A549 (cell line): ENCODE data around the gene CERS5. TPM values are rescaled to one million over a fixed set of nuclear protein-coding genes. Genes with fewer than 3 reads are reported as not detected.

Source experiments
- BHLHE40 ChIP-seq: IDR thresholded peaks from 2 replicates; pipeline ENCODE4 v1.6.1; 2012; ENCODE audit warnings: low read depth, low read length, inconsistent platforms
- CHD2 ChIP-seq: fragments of 150-350 bp; IDR thresholded peaks from 2 replicates; pipeline ENCODE4 v1.6.1; 2014; ENCODE audit warnings: low read length; ENCODE audit not compliant: partially characterized antibody
- E2F6 ChIP-seq: IDR thresholded peaks from 2 replicates; pipeline ENCODE4 v1.6.1; 2012; ENCODE audit warnings: low read depth, borderline replicate concordance
- EHMT2 ChIP-seq: fragments of 200-600 bp; sonication (generic); IDR thresholded peaks from 2 replicates; pipeline ENCODE4 v1.6.1; 2016; ENCODE audit warnings: antibody characterized with exemption, low read depth, mild to moderate bottlenecking, moderate library complexity
- ELK1 ChIP-seq: fragments of 150-350 bp; IDR thresholded peaks from 2 replicates; pipeline ENCODE4 v1.6.1; 2014; ENCODE audit warnings: low read depth, mild to moderate bottlenecking, low read length
- ESRRA ChIP-seq: fragments of 150-350 bp; IDR thresholded peaks from 2 replicates; pipeline ENCODE4 v1.6.1; 2014; ENCODE audit warnings: mild to moderate bottlenecking, low read length, borderline replicate concordance
- FOSB ChIP-seq: fragments of 250-450 bp; sonication (Bioruptor Pico); IDR thresholded peaks from 2 replicates; pipeline ENCODE4 v1.5.0; 2020; ENCODE audit warnings: mild to moderate bottlenecking, moderate library complexity
- FOXS1 ChIP-seq: fragments of 250-450 bp; sonication (Bioruptor Pico); IDR thresholded peaks from 2 replicates; pipeline ENCODE4 v1.5.0; 2020; ENCODE audit warnings: mild to moderate bottlenecking, moderate library complexity
- GATA3 ChIP-seq: IDR thresholded peaks from 2 replicates; pipeline ENCODE4 v1.6.1; 2012; ENCODE audit warnings: borderline replicate concordance
- HDAC2 ChIP-seq: fragments of 200-600 bp; sonication (generic); IDR thresholded peaks from 2 replicates; pipeline ENCODE4 v1.6.1; 2016
- HEYL ChIP-seq: fragments of 250-450 bp; sonication (Bioruptor Pico); IDR thresholded peaks from 2 replicates; pipeline ENCODE4 v1.8.0; 2021; ENCODE audit warnings: mild to moderate bottlenecking, moderate library complexity
- HOXA7 ChIP-seq: fragments of 250-450 bp; sonication (Bioruptor Pico); IDR thresholded peaks from 2 replicates; pipeline ENCODE4 v1.5.0; 2020; ENCODE audit warnings: mild to moderate bottlenecking, moderate library complexity
- HOXB5 ChIP-seq: fragments of 250-450 bp; sonication (Bioruptor Pico); IDR thresholded peaks from 2 replicates; pipeline ENCODE4 v1.5.0; 2020; ENCODE audit warnings: mild to moderate bottlenecking, moderate library complexity
- JUN ChIP-seq, 2 experiments: fragments of >200 bp; sonication (Bioruptor Twin); formaldehyde crosslinking; IDR thresholded peaks; 2 replicates in 1 of 2; 3 replicates in 1 of 2; pipeline ENCODE4 v1.6.1; 2016 to 2017
- KDM1A ChIP-seq: fragments of 200-600 bp; sonication (generic); IDR thresholded peaks from 2 replicates; pipeline ENCODE4 v1.6.1; 2016; ENCODE audit warnings: low read depth, mild to moderate bottlenecking
- MAFK ChIP-seq: fragments of 450-650 bp; IDR thresholded peaks from 2 replicates; pipeline ENCODE4 v1.6.1; 2014; ENCODE audit not compliant: partially characterized antibody
- MAX ChIP-seq: IDR thresholded peaks from 2 replicates; pipeline ENCODE4 v1.6.1; 2012
- NPAS2 ChIP-seq: fragments of 250-450 bp; sonication (Bioruptor Pico); IDR thresholded peaks from 2 replicates; pipeline ENCODE4 v1.8.0; 2022; ENCODE audit warnings: mild to moderate bottlenecking, moderate library complexity, borderline replicate concordance
- PHF8 ChIP-seq: fragments of 200-600 bp; sonication (generic); IDR thresholded peaks from 2 replicates; pipeline ENCODE4 v1.6.1; 2016; ENCODE audit warnings: low read depth, mild to moderate bottlenecking, antibody characterized with exemption, moderate library complexity, borderline replicate concordance
- POLR2AphosphoS2 ChIP-seq: conservative IDR thresholded peaks from 2 replicates; pipeline ENCODE4 v1.6.1; 2012; ENCODE audit warnings: low read length, improper control_type of control experiment, inconsistent platforms
- RCOR1 ChIP-seq: fragments of 150-350 bp; IDR thresholded peaks from 2 replicates; pipeline ENCODE4 v1.6.1; 2014; ENCODE audit warnings: antibody characterized with exemption, low read length, low read depth
- RFX5 ChIP-seq: fragments of 450-650 bp; IDR thresholded peaks from 2 replicates; pipeline ENCODE4 v1.7.1; 2014; ENCODE audit warnings: antibody characterized with exemption, mild to moderate bottlenecking, moderate library complexity
- SMC3 ChIP-seq: fragments of >200 bp; sonication (Bioruptor Twin); formaldehyde crosslinking; IDR thresholded peaks from 3 replicates; pipeline ENCODE4 v1.6.1; 2018; ENCODE audit warnings: inconsistent platforms
- SREBF2 ChIP-seq: fragments of 450-650 bp; IDR thresholded peaks from 2 replicates; pipeline ENCODE4 v1.6.1; 2014; ENCODE audit warnings: mild to moderate bottlenecking, moderate library complexity
- TFCP2L1 ChIP-seq: fragments of 250-450 bp; sonication (Bioruptor Pico); IDR thresholded peaks from 2 replicates; pipeline ENCODE4 v1.5.0; 2021; ENCODE audit warnings: mild to moderate bottlenecking
- TP53 ChIP-seq: fragments of 250-450 bp; sonication (Bioruptor Pico); IDR thresholded peaks from 2 replicates; pipeline ENCODE4 v1.5.0; 2021; ENCODE audit warnings: mild to moderate bottlenecking, moderate library complexity
- USF2 ChIP-seq: fragments of 450-650 bp; IDR thresholded peaks from 2 replicates; pipeline ENCODE4 v1.6.1; 2014; ENCODE audit warnings: antibody characterized with exemption
- ZC3H11A ChIP-seq: fragments of 450-650 bp; IDR thresholded peaks from 2 replicates; pipeline ENCODE4 v1.6.1; 2014; ENCODE audit warnings: antibody characterized with exemption, mild to moderate bottlenecking
- ZFP36 ChIP-seq: fragments of 450-650 bp; IDR thresholded peaks from 2 replicates; pipeline ENCODE4 v1.6.1; 2014; ENCODE audit warnings: borderline replicate concordance; ENCODE audit not compliant: partially characterized antibody
- ZNF302 ChIP-seq: fragments of 250-450 bp; sonication (Bioruptor Pico); IDR thresholded peaks from 2 replicates; pipeline ENCODE4 v1.9.0; 2021; ENCODE audit warnings: inconsistent platforms, mild to moderate bottlenecking, moderate library complexity
- polyA plus RNA-seq, 4 experiments: library from polyadenylated mRNA; depleted of rRNA in 3 of 4; stranded (reverse); fragments of >200 nt; fragmentation: RNase III in 1 of 4; extraction: RNeasy Plus Mini Kit Qiagen cat#74134 plus additional on column Dnase treatment in 1 of 4; gene quantifications; 2 replicates in 3 of 4; 3 replicates in 1 of 4; pipeline ENCODE4 v1.2.3, GENCODE V29; 2011 to 2017
- TF ChIP-seq, protein P1 (sequence below): fragments of 200-600 bp; sonication (generic); IDR thresholded peaks from 2 replicates; pipeline ENCODE4 v1.6.1; 2016; ENCODE audit warnings: antibody characterized with exemption, mild to moderate bottlenecking, moderate library complexity
- TF ChIP-seq, protein P2 (sequence below): fragments of >200 bp; sonication (Bioruptor Twin); formaldehyde crosslinking; IDR thresholded peaks from 3 replicates; pipeline ENCODE4 v1.6.1; 2016
- TF ChIP-seq, protein P3 (sequence below): fragments of >200 bp; sonication (Bioruptor Twin); formaldehyde crosslinking; IDR thresholded peaks from 3 replicates; pipeline ENCODE4 v1.5.1; 2016

Gene CERS5
- polyA plus RNA-seq, 2 of the 4 experiments (the other 2 are of a cell fraction) = 16.7 to 56.3 TPM

GRCh38 chr12:50111693-50112455 is 55.3 kb downstream of the CERS5 start, which contains the start of gene COX14 (continued):
- TF ChIP-seq USF2 = peak; percentile 93
- no peak for TF ChIP-seq HEYL
- TF ChIP-seq ESRRA = no peak
- TF ChIP-seq ZC3H11A = no peak
- TF ChIP-seq, protein P1, sequence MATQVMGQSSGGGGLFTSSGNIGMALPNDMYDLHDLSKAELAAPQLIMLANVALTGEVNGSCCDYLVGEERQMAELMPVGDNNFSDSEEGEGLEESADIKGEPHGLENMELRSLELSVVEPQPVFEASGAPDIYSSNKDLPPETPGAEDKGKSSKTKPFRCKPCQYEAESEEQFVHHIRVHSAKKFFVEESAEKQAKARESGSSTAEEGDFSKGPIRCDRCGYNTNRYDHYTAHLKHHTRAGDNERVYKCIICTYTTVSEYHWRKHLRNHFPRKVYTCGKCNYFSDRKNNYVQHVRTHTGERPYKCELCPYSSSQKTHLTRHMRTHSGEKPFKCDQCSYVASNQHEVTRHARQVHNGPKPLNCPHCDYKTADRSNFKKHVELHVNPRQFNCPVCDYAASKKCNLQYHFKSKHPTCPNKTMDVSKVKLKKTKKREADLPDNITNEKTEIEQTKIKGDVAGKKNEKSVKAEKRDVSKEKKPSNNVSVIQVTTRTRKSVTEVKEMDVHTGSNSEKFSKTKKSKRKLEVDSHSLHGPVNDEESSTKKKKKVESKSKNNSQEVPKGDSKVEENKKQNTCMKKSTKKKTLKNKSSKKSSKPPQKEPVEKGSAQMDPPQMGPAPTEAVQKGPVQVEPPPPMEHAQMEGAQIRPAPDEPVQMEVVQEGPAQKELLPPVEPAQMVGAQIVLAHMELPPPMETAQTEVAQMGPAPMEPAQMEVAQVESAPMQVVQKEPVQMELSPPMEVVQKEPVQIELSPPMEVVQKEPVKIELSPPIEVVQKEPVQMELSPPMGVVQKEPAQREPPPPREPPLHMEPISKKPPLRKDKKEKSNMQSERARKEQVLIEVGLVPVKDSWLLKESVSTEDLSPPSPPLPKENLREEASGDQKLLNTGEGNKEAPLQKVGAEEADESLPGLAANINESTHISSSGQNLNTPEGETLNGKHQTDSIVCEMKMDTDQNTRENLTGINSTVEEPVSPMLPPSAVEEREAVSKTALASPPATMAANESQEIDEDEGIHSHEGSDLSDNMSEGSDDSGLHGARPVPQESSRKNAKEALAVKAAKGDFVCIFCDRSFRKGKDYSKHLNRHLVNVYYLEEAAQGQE = no peak
- no peak for TF ChIP-seq KDM1A
- TF ChIP-seq ELK1 = no peak
- no peak for TF ChIP-seq GATA3
- TF ChIP-seq SMC3 = peak; percentile 48; the same call in 1 of the 3 replicates
- no peak for TF ChIP-seq HDAC2
- peak; percentile 100 for TF ChIP-seq RFX5
- no peak for TF ChIP-seq HOXA7 (CRISPR knock-in tag)
- TF ChIP-seq EHMT2 = no peak
- TF ChIP-seq E2F6 = peak; percentile 63
- no peak for TF ChIP-seq RCOR1
- no peak for TF ChIP-seq CHD2
- peak; percentile 70; the same call in 1 of the 2 replicates for TF ChIP-seq TFCP2L1 (CRISPR knock-in tag)
- peak in 1 of 2 experiments; percentile 74; a peak in 3 of 5 replicates for TF ChIP-seq JUN (IDR thresholded peaks at IDR 0.05)
- peak; percentile 76; the same call in 1 of the 2 replicates for TF ChIP-seq HOXB5
- TF ChIP-seq ZNF302 = no peak
- no peak for TF ChIP-seq TP53 (CRISPR knock-in tag)
- no peak for TF ChIP-seq SREBF2
- no peak for TF ChIP-seq FOXS1 (CRISPR knock-in tag)
- TF ChIP-seq PHF8 = peak; percentile 88
- TF ChIP-seq MAX = peak; percentile 94
- TF ChIP-seq, protein P2, sequence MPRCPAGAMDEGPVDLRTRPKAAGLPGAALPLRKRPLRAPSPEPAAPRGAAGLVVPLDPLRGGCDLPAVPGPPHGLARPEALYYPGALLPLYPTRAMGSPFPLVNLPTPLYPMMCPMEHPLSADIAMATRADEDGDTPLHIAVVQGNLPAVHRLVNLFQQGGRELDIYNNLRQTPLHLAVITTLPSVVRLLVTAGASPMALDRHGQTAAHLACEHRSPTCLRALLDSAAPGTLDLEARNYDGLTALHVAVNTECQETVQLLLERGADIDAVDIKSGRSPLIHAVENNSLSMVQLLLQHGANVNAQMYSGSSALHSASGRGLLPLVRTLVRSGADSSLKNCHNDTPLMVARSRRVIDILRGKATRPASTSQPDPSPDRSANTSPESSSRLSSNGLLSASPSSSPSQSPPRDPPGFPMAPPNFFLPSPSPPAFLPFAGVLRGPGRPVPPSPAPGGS = peak; percentile 76; the same call in 1 of the 3 replicates
- no peak for TF ChIP-seq POLR2AphosphoS2
- TF ChIP-seq BHLHE40 = peak; percentile 76
- TF ChIP-seq FOSB (CRISPR knock-in tag) = 0 out of 2 replicates have a peak, but pooled peaks have one; percentile 24
- no peak for TF ChIP-seq ZFP36
- TF ChIP-seq, protein P3, sequence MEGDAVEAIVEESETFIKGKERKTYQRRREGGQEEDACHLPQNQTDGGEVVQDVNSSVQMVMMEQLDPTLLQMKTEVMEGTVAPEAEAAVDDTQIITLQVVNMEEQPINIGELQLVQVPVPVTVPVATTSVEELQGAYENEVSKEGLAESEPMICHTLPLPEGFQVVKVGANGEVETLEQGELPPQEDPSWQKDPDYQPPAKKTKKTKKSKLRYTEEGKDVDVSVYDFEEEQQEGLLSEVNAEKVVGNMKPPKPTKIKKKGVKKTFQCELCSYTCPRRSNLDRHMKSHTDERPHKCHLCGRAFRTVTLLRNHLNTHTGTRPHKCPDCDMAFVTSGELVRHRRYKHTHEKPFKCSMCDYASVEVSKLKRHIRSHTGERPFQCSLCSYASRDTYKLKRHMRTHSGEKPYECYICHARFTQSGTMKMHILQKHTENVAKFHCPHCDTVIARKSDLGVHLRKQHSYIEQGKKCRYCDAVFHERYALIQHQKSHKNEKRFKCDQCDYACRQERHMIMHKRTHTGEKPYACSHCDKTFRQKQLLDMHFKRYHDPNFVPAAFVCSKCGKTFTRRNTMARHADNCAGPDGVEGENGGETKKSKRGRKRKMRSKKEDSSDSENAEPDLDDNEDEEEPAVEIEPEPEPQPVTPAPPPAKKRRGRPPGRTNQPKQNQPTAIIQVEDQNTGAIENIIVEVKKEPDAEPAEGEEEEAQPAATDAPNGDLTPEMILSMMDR = peak; percentile 94
- TF ChIP-seq NPAS2 = no peak; the same call in 1 of the 2 replicates
- TF ChIP-seq MAFK = no peak
